Liver (tissue), 9 donors: ENCODE results near the gene RASAL2. TPM values are rescaled to one million over a fixed set of nuclear protein-coding genes. Genes with fewer than 3 reads are reported as not detected.

ENCODE experiments used
- DNase-seq: peaks from one replicate; pipeline ENCODE4 v3.0.0-alpha.2; 2017; ENCODE audit warnings: low spot score
- H3K27ac ChIP-seq, 2 donors: one replicate each; pipeline ENCODE4 v1.7.0; 2013; ENCODE audit warnings: inconsistent platforms in 2 of 2, low read length in 2 of 2, control low read depth in 1 of 2, low read depth in 1 of 2, mild to moderate bottlenecking in 1 of 2
- H3K27me3 ChIP-seq, 4 donors: one replicate each; pipeline versions ENCODE4 v1.6.1 to v1.7.0; 2013; ENCODE audit warnings: low read length in 3 of 4, inconsistent platforms in 1 of 4, mild to moderate bottlenecking in 1 of 4, moderate library complexity in 1 of 4; ENCODE audit not compliant: control insufficient read depth in 4 of 4, insufficient read depth in 4 of 4
- H3K36me3 ChIP-seq, 4 donors: one replicate each; pipeline versions ENCODE4 v1.6.1 to v1.7.0; 2013; ENCODE audit warnings: low read length in 3 of 4, mild to moderate bottlenecking in 3 of 4, low read depth in 1 of 4, moderate library complexity in 1 of 4; ENCODE audit not compliant: control insufficient read depth in 4 of 4, insufficient read depth in 3 of 4
- H3K4me1 ChIP-seq, 4 donors: one replicate each; pipeline versions ENCODE4 v1.6.1 to v1.7.0; 2013; ENCODE audit warnings: low read length in 3 of 4, mild to moderate bottlenecking in 3 of 4, moderate library complexity in 1 of 4; ENCODE audit not compliant: control insufficient read depth in 4 of 4, insufficient read depth in 4 of 4
- H3K4me3 ChIP-seq, 3 donors: one replicate each; pipeline versions ENCODE4 v1.6.1 to v1.7.0; 2013; ENCODE audit warnings: low read length in 3 of 3, control low read depth in 1 of 3, low read depth in 1 of 3, mild to moderate bottlenecking in 1 of 3
- H3K9ac ChIP-seq, 2 donors: one replicate each; pipeline ENCODE4 v1.7.0; 2013; ENCODE audit warnings: low read length in 2 of 2, mild to moderate bottlenecking in 2 of 2, moderate library complexity in 2 of 2, control low read depth in 1 of 2, low read depth in 1 of 2
- H3K9me3 ChIP-seq, 4 donors: one replicate each; pipeline versions ENCODE4 v1.6.1 to v1.7.0; 2013; ENCODE audit warnings: low read length in 3 of 4; ENCODE audit not compliant: control insufficient read depth in 4 of 4
- ATF3 ChIP-seq: IDR thresholded peaks from 2 replicates; pipeline ENCODE4 v1.6.1; 2016; ENCODE audit warnings: antibody characterized with exemption
- EGR1 ChIP-seq, 2 donors: IDR thresholded peaks; 2 replicates each; pipeline ENCODE4 v1.6.1; 2016 to 2018; ENCODE audit warnings: antibody characterized with exemption in 2 of 2, low read depth in 2 of 2
- FOXA1 ChIP-seq: IDR thresholded peaks from 2 replicates; pipeline ENCODE4 v1.6.1; 2016; ENCODE audit warnings: antibody characterized with exemption
- FOXA2 ChIP-seq: IDR thresholded peaks from 2 replicates; pipeline ENCODE4 v1.6.1; 2016; ENCODE audit warnings: antibody characterized with exemption
- GABPA ChIP-seq, 2 donors: IDR thresholded peaks in 1 of 2; conservative IDR thresholded peaks in 1 of 2; 2 replicates each; pipeline ENCODE4 v1.6.1; 2016; ENCODE audit warnings: antibody characterized with exemption in 2 of 2, mild to moderate bottlenecking in 1 of 2, moderate library complexity in 1 of 2
- HNF4A ChIP-seq, 2 donors: conservative IDR thresholded peaks; 2 replicates each; pipeline ENCODE4 v1.6.1; 2016; ENCODE audit warnings: antibody characterized with exemption in 2 of 2, mild to moderate bottlenecking in 2 of 2
- HNF4G ChIP-seq: IDR thresholded peaks from 2 replicates; pipeline ENCODE4 v1.6.1; 2016; ENCODE audit warnings: antibody characterized with exemption
- MAX ChIP-seq: IDR thresholded peaks from 2 replicates; pipeline ENCODE4 v1.6.1; 2016; ENCODE audit warnings: antibody characterized with exemption
- NR2F2 ChIP-seq: IDR thresholded peaks from 2 replicates; pipeline ENCODE4 v1.6.1; 2016; ENCODE audit warnings: antibody characterized with exemption
- RAD21 ChIP-seq, 2 donors: IDR thresholded peaks; 2 replicates each; pipeline ENCODE4 v1.6.1; 2016; ENCODE audit warnings: antibody characterized with exemption in 2 of 2, mild to moderate bottlenecking in 2 of 2
- REST ChIP-seq: IDR thresholded peaks from 2 replicates; pipeline ENCODE4 v1.6.1; 2016; ENCODE audit warnings: antibody characterized with exemption, mild to moderate bottlenecking
- RXRA ChIP-seq, 2 donors: IDR thresholded peaks; 2 replicates each; pipeline ENCODE4 v1.6.1; 2017 to 2018; ENCODE audit warnings: antibody characterized with exemption in 2 of 2, mild to moderate bottlenecking in 1 of 2
- SP1 ChIP-seq: IDR thresholded peaks from 2 replicates; pipeline ENCODE4 v1.6.1; 2018; ENCODE audit warnings: antibody characterized with exemption, mild to moderate bottlenecking
- TAF1 ChIP-seq: conservative IDR thresholded peaks from 2 replicates; pipeline ENCODE4 v1.6.1; 2016; ENCODE audit warnings: antibody characterized with exemption, mild to moderate bottlenecking
- YY1 ChIP-seq: IDR thresholded peaks from 2 replicates; pipeline ENCODE4 v1.6.1; 2016; ENCODE audit warnings: antibody characterized with exemption, mild to moderate bottlenecking
- WGBS: extraction: QIAGEN DNeasy Blood & Tissue Kit; methylation state at CpG from one replicate; pipeline ENCODE4 v1.1.7; 2013; 5-methylcytosine and 5-hydroxymethylcytosine counted together
- polyA plus RNA-seq, 2 donors: library from polyadenylated mRNA; stranded (reverse) in 1 of 2; unstranded in 1 of 2; fragments of 200-250 nt in 1 of 2; fragments of >200 nt in 1 of 2; fragmentation: Nextera tagmentation in 1 of 2; extraction: Ambion mirVana in 1 of 2; gene quantifications; one replicate each; pipeline versions ENCODE4 v1.2.1 to v1.2.3, GENCODE V29; 2013 to 2015
- total RNA-seq, 2 donors: library from RNA; depleted of rRNA; stranded (reverse); fragments of >200 nt; gene quantifications; one replicate each; pipeline ENCODE4 v1.2.3, GENCODE V29; 2014
- TF ChIP-seq, protein P1 (sequence below): fragments of 150-350 bp; IDR thresholded peaks from 2 replicates; pipeline ENCODE4 v1.5.1; 2017; ENCODE audit warnings: improper control_type of control experiment, low read depth, low read length; ENCODE audit not compliant: missing input control
- TF ChIP-seq, protein P2 (sequence below): IDR thresholded peaks from 2 replicates; pipeline ENCODE4 v1.6.1; 2016; ENCODE audit warnings: antibody characterized with exemption
- donor health status: healthy.
- donor health status: healthy.
- donor health status: healthy.
- donor health status: healthy.
- donor health status: healthy.

The RASAL2 gene
- total and polyA plus RNA-seq, 4 donors = 1.8 to 8.1 (median 4.1) TPM

DNA sequence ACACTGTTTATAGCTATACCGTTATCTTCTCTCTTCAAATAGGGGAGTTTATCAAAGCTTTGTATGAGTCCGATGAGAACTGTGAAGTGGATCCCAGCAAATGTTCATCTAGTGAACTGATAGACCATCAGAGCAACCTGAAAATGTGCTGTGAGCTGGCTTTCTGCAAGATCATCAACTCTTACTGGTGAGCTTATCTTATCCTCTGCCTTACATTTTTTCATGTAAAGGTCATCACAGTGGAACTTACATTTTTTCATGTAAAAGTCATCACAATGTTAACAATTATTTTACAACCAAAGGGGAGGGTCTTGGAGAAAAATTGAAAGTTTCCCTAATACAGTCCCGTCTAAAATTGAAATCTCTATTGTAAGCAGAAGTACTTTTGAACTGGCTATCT, 357.6 kb downstream of the RASAL2 start:
- TF ChIP-seq GABPA (IDR thresholded peaks at IDR 0.05 in 1 of 2, conservative IDR thresholded peaks at IDR 0.05 in 1 of 2) (no peak), REST (no peak), ATF3 (no peak), HNF4G (no peak), RAD21 (IDR thresholded peaks at IDR 0.05) (no peak), YY1 (no peak), MAX (no peak), RXRA (IDR thresholded peaks at IDR 0.05) (no peak), TAF1 (no peak), HNF4A (conservative IDR thresholded peaks at IDR 0.05) (no peak)
- TF ChIP-seq, protein P1, sequence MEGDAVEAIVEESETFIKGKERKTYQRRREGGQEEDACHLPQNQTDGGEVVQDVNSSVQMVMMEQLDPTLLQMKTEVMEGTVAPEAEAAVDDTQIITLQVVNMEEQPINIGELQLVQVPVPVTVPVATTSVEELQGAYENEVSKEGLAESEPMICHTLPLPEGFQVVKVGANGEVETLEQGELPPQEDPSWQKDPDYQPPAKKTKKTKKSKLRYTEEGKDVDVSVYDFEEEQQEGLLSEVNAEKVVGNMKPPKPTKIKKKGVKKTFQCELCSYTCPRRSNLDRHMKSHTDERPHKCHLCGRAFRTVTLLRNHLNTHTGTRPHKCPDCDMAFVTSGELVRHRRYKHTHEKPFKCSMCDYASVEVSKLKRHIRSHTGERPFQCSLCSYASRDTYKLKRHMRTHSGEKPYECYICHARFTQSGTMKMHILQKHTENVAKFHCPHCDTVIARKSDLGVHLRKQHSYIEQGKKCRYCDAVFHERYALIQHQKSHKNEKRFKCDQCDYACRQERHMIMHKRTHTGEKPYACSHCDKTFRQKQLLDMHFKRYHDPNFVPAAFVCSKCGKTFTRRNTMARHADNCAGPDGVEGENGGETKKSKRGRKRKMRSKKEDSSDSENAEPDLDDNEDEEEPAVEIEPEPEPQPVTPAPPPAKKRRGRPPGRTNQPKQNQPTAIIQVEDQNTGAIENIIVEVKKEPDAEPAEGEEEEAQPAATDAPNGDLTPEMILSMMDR = no peak
- TF ChIP-seq, protein P2, sequence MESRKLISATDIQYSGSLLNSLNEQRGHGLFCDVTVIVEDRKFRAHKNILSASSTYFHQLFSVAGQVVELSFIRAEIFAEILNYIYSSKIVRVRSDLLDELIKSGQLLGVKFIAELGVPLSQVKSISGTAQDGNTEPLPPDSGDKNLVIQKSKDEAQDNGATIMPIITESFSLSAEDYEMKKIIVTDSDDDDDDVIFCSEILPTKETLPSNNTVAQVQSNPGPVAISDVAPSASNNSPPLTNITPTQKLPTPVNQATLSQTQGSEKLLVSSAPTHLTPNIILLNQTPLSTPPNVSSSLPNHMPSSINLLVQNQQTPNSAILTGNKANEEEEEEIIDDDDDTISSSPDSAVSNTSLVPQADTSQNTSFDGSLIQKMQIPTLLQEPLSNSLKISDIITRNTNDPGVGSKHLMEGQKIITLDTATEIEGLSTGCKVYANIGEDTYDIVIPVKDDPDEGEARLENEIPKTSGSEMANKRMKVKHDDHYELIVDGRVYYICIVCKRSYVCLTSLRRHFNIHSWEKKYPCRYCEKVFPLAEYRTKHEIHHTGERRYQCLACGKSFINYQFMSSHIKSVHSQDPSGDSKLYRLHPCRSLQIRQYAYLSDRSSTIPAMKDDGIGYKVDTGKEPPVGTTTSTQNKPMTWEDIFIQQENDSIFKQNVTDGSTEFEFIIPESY = no peak
- H3K4me3 ChIP-seq = no peak overlapping the region

GRCh38 chr1:178452013-178452412, 358.1 kb downstream of the RASAL2 start:
- Histone ChIP-seq H3K9ac (no peak overlapping the region), H3K27ac (no peak overlapping the region), H3K36me3 (peaks cover 0 to 4% (median 0%) of the 10 kb centered on the region in 4 donors), H3K4me3 (no peak overlapping the region), H3K27me3 (no peaks in the 10 kb centered on the region), H3K9me3 (no peaks in the 10 kb centered on the region), H3K4me1 (no peaks in the 10 kb centered on the region)
- no peak for DNase-seq
- 97% methylated on average over 3 of the region's 3 CpGs for WGBS
- no peak for TF ChIP-seq HNF4G
- TF ChIP-seq, protein P2 = no peak
- TF ChIP-seq, protein P1 = no peak
- no peak for TF ChIP-seq GABPA (IDR thresholded peaks at IDR 0.05 in 1 of 2, conservative IDR thresholded peaks at IDR 0.05 in 1 of 2)
- TF ChIP-seq YY1 = no peak
- TF ChIP-seq MAX = no peak
- no peak for TF ChIP-seq RXRA (IDR thresholded peaks at IDR 0.05)
- no peak for TF ChIP-seq TAF1
- TF ChIP-seq FOXA1 = no peak
- no peak for TF ChIP-seq FOXA2
- no peak for TF ChIP-seq HNF4A (conservative IDR thresholded peaks at IDR 0.05)
- TF ChIP-seq NR2F2 = no peak
- no peak for TF ChIP-seq ATF3
- no peak for TF ChIP-seq EGR1 (IDR thresholded peaks at IDR 0.05; ENCODE audit: low read depth in 2 of 2)
- TF ChIP-seq SP1 = no peak

More for the DNA sequence above, 357.6 kb downstream of the RASAL2 start:
- no peaks in the 10 kb centered on the region for H3K27me3 ChIP-seq
- H3K9ac ChIP-seq = no peak overlapping the region
- DNase-seq = no peak
- H3K36me3 ChIP-seq = peaks cover 0 to 4% (median 0%) of the 10 kb centered on the region in 4 donors
- 80% methylated on average over 3 of the region's 3 CpGs for WGBS
- H3K4me1 ChIP-seq = no peaks in the 10 kb centered on the region
- H3K27ac ChIP-seq = no peak overlapping the region
- no peaks in the 10 kb centered on the region for H3K9me3 ChIP-seq
